Testis (tissue), 2 donors: ENCODE measurements around the gene GALNT7.

ENCODE experiments used
- CTCF ChIP-seq, 3 experiments: fragments of 450-650 bp in 2 of 3; fragments of 200-600 bp in 1 of 3; sonication (generic) in 1 of 3; IDR thresholded peaks; one replicate each; pipeline ENCODE4 v1.5.1; 2016 to 2019; ENCODE audit warnings: antibody characterized with exemption in 3 of 3, mild to moderate bottlenecking in 2 of 3, moderate library complexity in 1 of 3
- POLR2A ChIP-seq: fragments of 450-650 bp; IDR thresholded peaks from one replicate; pipeline ENCODE4 v1.6.1; 2017; ENCODE audit warnings: antibody characterized with exemption, mild to moderate bottlenecking, moderate library complexity

GRCh38 chr4:173282256-173282562 is 113.6 kb downstream of the GALNT7 start:
- TF ChIP-seq CTCF (IDR thresholded peaks at IDR 0.05) (no peak), POLR2A (no peak)
